ENCODE data around the gene DLGAP1.

Gene DLGAP1

GRCh38 chr18:4233468-4233867, 221.6 kb downstream of the DLGAP1 start:
- Histone ChIP-seq H4K91ac (ENCODE audit: low read depth, low read length, poor library complexity) (no peak overlapping the region), H3K79me1 (ENCODE audit: low read depth, low read length) (no peaks in the 10 kb centered on the region), H2BK120ac (ENCODE audit: low read depth, low read length) (no peak overlapping the region), H2BK15ac (ENCODE audit: low read length) (no peak overlapping the region), H3K36me3 (replicated peaks in 1 of 2; ENCODE audit: control insufficient read depth in 2 of 2, insufficient read depth in 2 of 2, low read length in 2 of 2) (no peaks in the 10 kb centered on the region), H3K9me3 (replicated peaks in 1 of 2; ENCODE audit: control insufficient read depth in 2 of 2, insufficient read depth in 1 of 2, low read depth in 1 of 2, low read length in 2 of 2) (no peaks in the 10 kb centered on the region), H3K27ac (replicated peaks; ENCODE audit: low read length) (no peak overlapping the region), H2AK5ac (ENCODE audit: low read depth, low read length) (no peak overlapping the region), H3K27me3 (ENCODE audit: control insufficient read depth in 3 of 3, insufficient read depth in 3 of 3, low read depth in 1 of 3, low read length in 3 of 3) (no peaks in the 10 kb centered on the region), H3K14ac (ENCODE audit: low read length) (no peak overlapping the region), H2BK5ac (ENCODE audit: low read length) (no peak overlapping the region), H3K4me2 (ENCODE audit: insufficient read depth, low read length, poor library complexity, severe bottlenecking) (no peak overlapping the region), H3K4me1 (ENCODE audit: control insufficient read depth in 2 of 2, insufficient read depth in 1 of 2, low read depth in 1 of 2, low read length in 2 of 2) (peaks cover 0 to 6% of the 10 kb centered on the region in 2 donors), H4K8ac (ENCODE audit: low read depth, low read length) (no peak overlapping the region), H3K18ac (ENCODE audit: low read length) (no peak overlapping the region), H3K4ac (ENCODE audit: low read length) (no peak overlapping the region), H3K4me3 (ENCODE audit: low read length in 2 of 2) (no peak overlapping the region), H2AFZ (ENCODE audit: low read length) (no peak overlapping the region), H2BK12ac (ENCODE audit: low read length) (no peak overlapping the region), H3K23ac (ENCODE audit: low read depth, low read length, poor library complexity) (no peak overlapping the region), H3K9ac (ENCODE audit: low read depth, low read length, poor library complexity) (no peak overlapping the region)
- WGBS, 2 donors (ENCODE audit: extremely low coverage in 2 of 2, insufficient read length in 2 of 2, insufficient replicate concordance in 1 of 2): no CpG with 5 or more reads among the region's 3 CpGs
- no peak for DNase-seq (ENCODE audit: low spot score)

- Histone ChIP-seq H2BK15ac (ENCODE audit: low read length) (no peak overlapping the region), H4K8ac (ENCODE audit: low read depth, low read length) (no peak overlapping the region), H2BK12ac (ENCODE audit: low read length) (no peak overlapping the region), H3K79me1 (ENCODE audit: low read depth, low read length) (no peaks in the 10 kb centered on the region), H2BK5ac (ENCODE audit: low read length) (no peak overlapping the region), H3K4me1 (ENCODE audit: control insufficient read depth in 2 of 2, insufficient read depth in 1 of 2, low read depth in 1 of 2, low read length in 2 of 2) (peaks cover 0 to 6% of the 10 kb centered on the region in 2 donors), H3K4me3 (ENCODE audit: low read length in 2 of 2) (no peak overlapping the region), H3K9ac (ENCODE audit: low read depth, low read length, poor library complexity) (no peak overlapping the region), H3K23ac (ENCODE audit: low read depth, low read length, poor library complexity) (no peak overlapping the region), H2AK5ac (ENCODE audit: low read depth, low read length) (no peak overlapping the region), H3K18ac (ENCODE audit: low read length) (no peak overlapping the region), H3K36me3 (replicated peaks in 1 of 2; ENCODE audit: control insufficient read depth in 2 of 2, insufficient read depth in 2 of 2, low read length in 2 of 2) (no peaks in the 10 kb centered on the region), H3K14ac (ENCODE audit: low read length) (no peak overlapping the region), H3K4ac (ENCODE audit: low read length) (no peak overlapping the region), H4K91ac (ENCODE audit: low read depth, low read length, poor library complexity) (no peak overlapping the region), H2AFZ (ENCODE audit: low read length) (no peak overlapping the region), H3K9me3 (replicated peaks in 1 of 2; ENCODE audit: control insufficient read depth in 2 of 2, insufficient read depth in 1 of 2, low read depth in 1 of 2, low read length in 2 of 2) (no peaks in the 10 kb centered on the region), H3K4me2 (ENCODE audit: insufficient read depth, low read length, poor library complexity, severe bottlenecking) (no peak overlapping the region), H3K27me3 (ENCODE audit: control insufficient read depth in 3 of 3, insufficient read depth in 3 of 3, low read depth in 1 of 3, low read length in 3 of 3) (no peaks in the 10 kb centered on the region), H3K27ac (replicated peaks; ENCODE audit: low read length) (no peak overlapping the region), H2BK120ac (ENCODE audit: low read depth, low read length) (no peak overlapping the region)
- WGBS, 2 donors (ENCODE audit: extremely low coverage in 2 of 2, insufficient read length in 2 of 2, insufficient replicate concordance in 1 of 2): no CpG with 5 or more reads among the region's 2 CpGs
- DNase-seq (ENCODE audit: low spot score): no peak
Measured at GRCh38 chr18:4232656-4233055, 222.5 kb downstream of the DLGAP1 start.

GRCh38 chr18:4231260-4231659, 223.8 kb downstream of the DLGAP1 start:
- Histone ChIP-seq H4K8ac (ENCODE audit: low read depth, low read length) (no peak overlapping the region), H3K4me2 (ENCODE audit: insufficient read depth, low read length, poor library complexity, severe bottlenecking) (no peak overlapping the region), H4K91ac (ENCODE audit: low read depth, low read length, poor library complexity) (no peak overlapping the region), H2BK12ac (ENCODE audit: low read length) (no peak overlapping the region), H2AK5ac (ENCODE audit: low read depth, low read length) (no peak overlapping the region), H3K23ac (ENCODE audit: low read depth, low read length, poor library complexity) (no peak overlapping the region), H3K9ac (ENCODE audit: low read depth, low read length, poor library complexity) (no peak overlapping the region), H3K9me3 (replicated peaks in 1 of 2; ENCODE audit: control insufficient read depth in 2 of 2, insufficient read depth in 1 of 2, low read depth in 1 of 2, low read length in 2 of 2) (no peaks in the 10 kb centered on the region), H3K4me3 (ENCODE audit: low read length in 2 of 2) (no peak overlapping the region), H3K14ac (ENCODE audit: low read length) (no peak overlapping the region), H3K18ac (ENCODE audit: low read length) (no peak overlapping the region), H3K79me1 (ENCODE audit: low read depth, low read length) (no peaks in the 10 kb centered on the region), H2BK5ac (ENCODE audit: low read length) (no peak overlapping the region), H2BK15ac (ENCODE audit: low read length) (no peak overlapping the region), H3K27me3 (ENCODE audit: control insufficient read depth in 3 of 3, insufficient read depth in 3 of 3, low read depth in 1 of 3, low read length in 3 of 3) (no peaks in the 10 kb centered on the region), H2BK120ac (ENCODE audit: low read depth, low read length) (no peak overlapping the region), H3K27ac (replicated peaks; ENCODE audit: low read length) (no peak overlapping the region), H2AFZ (ENCODE audit: low read length) (no peak overlapping the region), H3K4me1 (ENCODE audit: control insufficient read depth in 2 of 2, insufficient read depth in 1 of 2, low read depth in 1 of 2, low read length in 2 of 2) (no peaks in the 10 kb centered on the region), H3K4ac (ENCODE audit: low read length) (no peak overlapping the region), H3K36me3 (replicated peaks in 1 of 2; ENCODE audit: control insufficient read depth in 2 of 2, insufficient read depth in 2 of 2, low read length in 2 of 2) (no peaks in the 10 kb centered on the region)
- no peak for DNase-seq (ENCODE audit: low spot score)

- no peaks in the 10 kb centered on the region for H3K4me1 ChIP-seq (ENCODE audit: control insufficient read depth in 2 of 2, insufficient read depth in 1 of 2, low read depth in 1 of 2, low read length in 2 of 2)
- H3K79me1 ChIP-seq (ENCODE audit: low read depth, low read length): no peaks in the 10 kb centered on the region
- H3K14ac ChIP-seq (ENCODE audit: low read length): no peak overlapping the region
- H3K27me3 ChIP-seq (ENCODE audit: control insufficient read depth in 3 of 3, insufficient read depth in 3 of 3, low read depth in 1 of 3, low read length in 3 of 3): no peaks in the 10 kb centered on the region
- no peak overlapping the region for H3K18ac ChIP-seq (ENCODE audit: low read length)
- no peak overlapping the region for H2BK120ac ChIP-seq (ENCODE audit: low read depth, low read length)
- H3K23ac ChIP-seq (ENCODE audit: low read depth, low read length, poor library complexity): no peak overlapping the region
- no peak overlapping the region for H2BK12ac ChIP-seq (ENCODE audit: low read length)
- H2AK5ac ChIP-seq (ENCODE audit: low read depth, low read length): no peak overlapping the region
- no CpG with 5 or more reads among the region's 3 CpGs for WGBS, 2 donors (ENCODE audit: extremely low coverage in 2 of 2, insufficient read length in 2 of 2, insufficient replicate concordance in 1 of 2)
- H3K27ac ChIP-seq (replicated peaks; ENCODE audit: low read length): no peak overlapping the region
- DNase-seq (ENCODE audit: low spot score): no peak
- H2AFZ ChIP-seq (ENCODE audit: low read length): no peak overlapping the region
- no peak overlapping the region for H3K9ac ChIP-seq (ENCODE audit: low read depth, low read length, poor library complexity)
- no peak overlapping the region for H2BK5ac ChIP-seq (ENCODE audit: low read length)
- H4K91ac ChIP-seq (ENCODE audit: low read depth, low read length, poor library complexity): no peak overlapping the region
- H2BK15ac ChIP-seq (ENCODE audit: low read length): no peak overlapping the region
- no peak overlapping the region for H3K4ac ChIP-seq (ENCODE audit: low read length)
- H3K4me2 ChIP-seq (ENCODE audit: insufficient read depth, low read length, poor library complexity, severe bottlenecking): no peak overlapping the region
- H3K4me3 ChIP-seq (ENCODE audit: low read length in 2 of 2): no peak overlapping the region
- no peaks in the 10 kb centered on the region for H3K36me3 ChIP-seq (replicated peaks in 1 of 2; ENCODE audit: control insufficient read depth in 2 of 2, insufficient read depth in 2 of 2, low read length in 2 of 2)
- H3K9me3 ChIP-seq (replicated peaks in 1 of 2; ENCODE audit: control insufficient read depth in 2 of 2, insufficient read depth in 1 of 2, low read depth in 1 of 2, low read length in 2 of 2): no peaks in the 10 kb centered on the region
- no peak overlapping the region for H4K8ac ChIP-seq (ENCODE audit: low read depth, low read length)
Measured at GRCh38 chr18:4230450-4231168, 224.5 kb downstream of the DLGAP1 start.

Data from neuronal stem cell (in vitro differentiated cells).